Lung (tissue), 12 donors: ENCODE data around the gene TRPM3. TPM values are rescaled to one million over a fixed set of nuclear protein-coding genes. Genes with fewer than 3 reads are reported as not detected.

Experiments used
- ATAC-seq: fragments of 200-7000 bp; cut with Tn5 transposase; one replicate; pipeline ENCODE4 v1.9.1; 2020; ENCODE audit warnings: moderate number of reproducible peaks; ENCODE audit not compliant: insufficient read depth, low FRiP score
- DNase-seq, 3 donors: peaks; one replicate each; pipeline ENCODE4 v3.0.0-alpha.2; 2013 to 2017
- H3K27ac ChIP-seq, 2 donors: one replicate each; pipeline ENCODE4 v1.5.1; 2013; ENCODE audit warnings: mild to moderate bottlenecking in 2 of 2, moderate library complexity in 2 of 2, control low read depth in 1 of 2, inconsistent platforms in 1 of 2, low read depth in 1 of 2, low read length in 1 of 2
- H3K27me3 ChIP-seq, 3 donors: one replicate each; pipeline ENCODE4 v1.5.1; 2013; ENCODE audit warnings: low read length in 2 of 3; ENCODE audit not compliant: control insufficient read depth in 3 of 3, insufficient read depth in 3 of 3
- H3K36me3 ChIP-seq, 4 donors: one replicate each; pipeline ENCODE4 v1.5.1; 2013; ENCODE audit warnings: low read length in 4 of 4, mild to moderate bottlenecking in 1 of 4, moderate library complexity in 1 of 4; ENCODE audit not compliant: control insufficient read depth in 4 of 4, insufficient read depth in 4 of 4
- H3K4me1 ChIP-seq, 5 donors: one replicate each; pipeline ENCODE4 v1.5.1; 2013; ENCODE audit warnings: low read length in 5 of 5, mild to moderate bottlenecking in 2 of 5, moderate library complexity in 1 of 5; ENCODE audit not compliant: control insufficient read depth in 5 of 5, insufficient read depth in 5 of 5
- H3K4me3 ChIP-seq: one replicate; pipeline ENCODE4 v1.5.1; 2013; ENCODE audit warnings: mild to moderate bottlenecking, control low read depth, moderate library complexity
- H3K9ac ChIP-seq, 2 donors: one replicate each; pipeline ENCODE4 v1.5.1; 2013; ENCODE audit warnings: low read length in 2 of 2, control low read depth in 1 of 2; ENCODE audit not compliant: insufficient read depth in 1 of 2
- H3K9me3 ChIP-seq, 4 donors: one replicate each; pipeline ENCODE4 v1.5.1; 2013; ENCODE audit warnings: low read length in 3 of 4, mild to moderate bottlenecking in 1 of 4, moderate library complexity in 1 of 4; ENCODE audit not compliant: control insufficient read depth in 4 of 4, insufficient read depth in 3 of 4
- CTCF ChIP-seq: IDR thresholded peaks from 2 replicates; pipeline ENCODE4 v1.5.1; 2012; ENCODE audit warnings: mild to moderate bottlenecking; ENCODE audit errors: control extremely low read depth, extremely low read depth
- WGBS, 2 donors: extraction: QIAGEN DNeasy Blood & Tissue Kit; methylation state at CpG; one replicate each; pipeline ENCODE4 v1.1.7; 2013; 5-methylcytosine and 5-hydroxymethylcytosine counted together
- polyA plus RNA-seq, 2 donors: library from polyadenylated mRNA; stranded (reverse); fragments of 200-250 nt; gene quantifications; one replicate each; pipeline ENCODE4 v1.2.1, GENCODE V29; 2013
- total RNA-seq, 2 donors: library from RNA; depleted of rRNA in 1 of 2; stranded (reverse); fragments of >200 nt in 1 of 2; gene quantifications; one replicate each; pipeline ENCODE4 v1.2.1, GENCODE V29; 2014 to 2021
- donor health status: control.
- donor health status: control.
- donor health status: Bipolar disorder and iron deficiency.
- donor health status: healthy.
- donor health status: DM: yes; HTN: yes; CAD: no.

Gene TRPM3
- total and polyA plus RNA-seq, 4 donors, result 0.02 to 1.4 (median 0.49) TPM; not detected in 1

GRCh38 chr9:71120501-71121247 is 747 bp downstream of the TRPM3 start:
- Histone ChIP-seq H3K9ac (no peak overlapping the region), H3K4me3 (no peak overlapping the region), H3K9me3 (peaks cover 0 to 3% (median 0%) of the 10 kb centered on the region in 4 donors), H3K27ac (no peak overlapping the region), H3K4me1 (peaks cover 0 to 4% (median 0%) of the 10 kb centered on the region in 5 donors), H3K27me3 (peaks cover 0 to 9% (median 3%) of the 10 kb centered on the region in 3 donors), H3K36me3 (no peaks in the 10 kb centered on the region)
- TF ChIP-seq CTCF, result no peak
- 27 to 57% methylated on average over 11 of the region's 11 CpGs for WGBS, 2 donors
- no peak for ATAC-seq
- DNase-seq, result no peak

- H3K4me3 ChIP-seq, result no peak overlapping the region
- DNase-seq (no peak), ATAC-seq (no peak)
- H3K27ac ChIP-seq, result no peak overlapping the region
- H3K9me3 ChIP-seq, result peaks cover 0 to 3% (median 0%) of the 10 kb centered on the region in 4 donors
- H3K27me3 ChIP-seq, result peaks cover 0 to 9% (median 3%) of the 10 kb centered on the region in 3 donors
- no peaks in the 10 kb centered on the region for H3K36me3 ChIP-seq
- no peak overlapping the region for H3K9ac ChIP-seq
- TF ChIP-seq CTCF, result no peak
- peaks cover 0 to 4% (median 0%) of the 10 kb centered on the region in 5 donors for H3K4me1 ChIP-seq
- WGBS, 2 donors, result 73 to 88% methylated on average over 2 of the region's 2 CpGs
Observed at GRCh38 chr9:71119746-71120145, 1.7 kb downstream of the TRPM3 start.

GRCh38 chr9:71118324-71118723 is 3.1 kb downstream of the TRPM3 start:
- Histone ChIP-seq H3K36me3 (no peaks in the 10 kb centered on the region), H3K4me1 (peaks cover 0 to 4% (median 0%) of the 10 kb centered on the region in 5 donors), H3K27ac (no peak overlapping the region), H3K4me3 (no peak overlapping the region), H3K9me3 (peaks cover 0 to 3% (median 0%) of the 10 kb centered on the region in 4 donors), H3K9ac (no peak overlapping the region), H3K27me3 (peaks cover 0 to 9% (median 3%) of the 10 kb centered on the region in 3 donors)
- 49 to 61% methylated on average over 2 of the region's 2 CpGs for WGBS, 2 donors
- TF ChIP-seq CTCF, result no peak
- ATAC-seq (no peak), DNase-seq (no peak)
